Measurements from ENCODE around the gene GLRX.
A peak's percentile ranks its signal among the peaks of the same experiment; 100 is the strongest.

Gene GLRX

GRCh38 chr5:95850391-95850894 lies 27.9 kb upstream of the GLRX start:
- no peaks in the 10 kb centered on the region for H3K9me3 ChIP-seq (ENCODE audit: control insufficient read depth, low read length)
- H3K36me3 ChIP-seq (ENCODE audit: control insufficient read depth, insufficient read depth, low read length, severe bottlenecking), result no peaks in the 10 kb centered on the region
- no peaks in the 10 kb centered on the region for H3K27me3 ChIP-seq (replicated peaks; ENCODE audit: control insufficient read depth, insufficient read depth, low read length)
- H3K4me1 ChIP-seq (ENCODE audit: control insufficient read depth, insufficient read depth, low read length), result peaks cover 48% of the 10 kb centered on the region
- peak overlapping the region; percentile 32 for H3K9ac ChIP-seq (ENCODE audit: low read length)
- peak; percentile 60 for DNase-seq (ENCODE audit: low read depth)
- no peak overlapping the region for H3K4me3 ChIP-seq (ENCODE audit: low read length)

GRCh38 chr5:95848701-95849100 lies 26.2 kb upstream of the GLRX start:
- Histone ChIP-seq H3K36me3 (ENCODE audit: control insufficient read depth, insufficient read depth, low read length, severe bottlenecking) (no peaks in the 10 kb centered on the region), H3K4me1 (ENCODE audit: control insufficient read depth, insufficient read depth, low read length) (peaks cover 59% of the 10 kb centered on the region), H3K27me3 (replicated peaks; ENCODE audit: control insufficient read depth, insufficient read depth, low read length) (no peaks in the 10 kb centered on the region), H3K9me3 (ENCODE audit: control insufficient read depth, low read length) (no peaks in the 10 kb centered on the region), H3K4me3 (ENCODE audit: low read length) (no peak overlapping the region), H3K9ac (ENCODE audit: low read length) (peak overlapping the region; percentile 55)
- peak; percentile 25 for DNase-seq (ENCODE audit: low read depth)

DNA sequence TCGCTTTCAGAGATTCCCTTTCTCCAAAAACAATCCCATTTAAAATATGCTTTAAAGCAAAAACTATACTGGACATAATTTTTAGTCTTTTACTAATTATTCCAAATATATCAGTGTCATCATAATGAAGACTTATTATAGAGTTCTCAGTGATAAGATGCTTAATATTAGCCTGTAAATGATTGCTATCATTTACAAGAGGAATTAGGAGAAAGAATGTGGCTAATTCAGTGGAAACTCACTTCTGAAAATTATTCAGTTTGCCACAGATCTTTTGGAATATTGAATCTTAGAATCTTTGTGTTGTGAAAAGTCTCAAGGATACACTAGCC lies 24.7 kb upstream of the GLRX start:
- Histone ChIP-seq H3K27me3 (replicated peaks; ENCODE audit: control insufficient read depth, insufficient read depth, low read length) (no peaks in the 10 kb centered on the region), H3K4me1 (ENCODE audit: control insufficient read depth, insufficient read depth, low read length) (peaks cover 73% of the 10 kb centered on the region), H3K4me3 (ENCODE audit: low read length) (no peak overlapping the region), H3K9me3 (ENCODE audit: control insufficient read depth, low read length) (no peaks in the 10 kb centered on the region), H3K36me3 (ENCODE audit: control insufficient read depth, insufficient read depth, low read length, severe bottlenecking) (no peaks in the 10 kb centered on the region), H3K9ac (ENCODE audit: low read length) (peak overlapping the region; percentile 55)
- no peak for DNase-seq (ENCODE audit: low read depth)

GRCh38 chr5:95846554-95847260 lies 24.2 kb upstream of the GLRX start:
- Histone ChIP-seq H3K9me3 (ENCODE audit: control insufficient read depth, low read length) (no peaks in the 10 kb centered on the region), H3K27me3 (replicated peaks; ENCODE audit: control insufficient read depth, insufficient read depth, low read length) (no peaks in the 10 kb centered on the region), H3K4me3 (ENCODE audit: low read length) (no peak overlapping the region), H3K36me3 (ENCODE audit: control insufficient read depth, insufficient read depth, low read length, severe bottlenecking) (no peaks in the 10 kb centered on the region), H3K9ac (ENCODE audit: low read length) (peak overlapping the region; percentile 18), H3K4me1 (ENCODE audit: control insufficient read depth, insufficient read depth, low read length) (peaks cover 76% of the 10 kb centered on the region)
- peak; percentile 89 for DNase-seq (ENCODE audit: low read depth)

- no peak for DNase-seq (ENCODE audit: low read depth)
- H3K4me1 ChIP-seq (ENCODE audit: control insufficient read depth, insufficient read depth, low read length), result peaks cover 82% of the 10 kb centered on the region
- H3K9ac ChIP-seq (ENCODE audit: low read length), result no peak overlapping the region
- H3K27me3 ChIP-seq (replicated peaks; ENCODE audit: control insufficient read depth, insufficient read depth, low read length), result no peaks in the 10 kb centered on the region
- no peak overlapping the region for H3K4me3 ChIP-seq (ENCODE audit: low read length)
- H3K9me3 ChIP-seq (ENCODE audit: control insufficient read depth, low read length), result no peaks in the 10 kb centered on the region
- H3K36me3 ChIP-seq (ENCODE audit: control insufficient read depth, insufficient read depth, low read length, severe bottlenecking), result no peaks in the 10 kb centered on the region
These were observed 22.9 kb upstream of the GLRX start for GRCh38 chr5:95845391-95845790.

GRCh38 chr5:95843733-95844223 lies 21.3 kb upstream of the GLRX start:
- H3K4me1 ChIP-seq (ENCODE audit: control insufficient read depth, insufficient read depth, low read length), result peaks cover 67% of the 10 kb centered on the region
- peak; percentile 10 for DNase-seq (ENCODE audit: low read depth)
- H3K9me3 ChIP-seq (ENCODE audit: control insufficient read depth, low read length), result no peaks in the 10 kb centered on the region
- H3K4me3 ChIP-seq (ENCODE audit: low read length), result peak overlapping the region; percentile 37
- H3K36me3 ChIP-seq (ENCODE audit: control insufficient read depth, insufficient read depth, low read length, severe bottlenecking), result no peaks in the 10 kb centered on the region
- H3K27me3 ChIP-seq (replicated peaks; ENCODE audit: control insufficient read depth, insufficient read depth, low read length), result no peaks in the 10 kb centered on the region
- peak overlapping the region; percentile 61 for H3K9ac ChIP-seq (ENCODE audit: low read length)

- peak; percentile 11 for DNase-seq (ENCODE audit: low read depth)
- peak overlapping the region; percentile 61 for H3K9ac ChIP-seq (ENCODE audit: low read length)
- H3K9me3 ChIP-seq (ENCODE audit: control insufficient read depth, low read length), result no peaks in the 10 kb centered on the region
- peaks cover 59% of the 10 kb centered on the region for H3K4me1 ChIP-seq (ENCODE audit: control insufficient read depth, insufficient read depth, low read length)
- H3K27me3 ChIP-seq (replicated peaks; ENCODE audit: control insufficient read depth, insufficient read depth, low read length), result no peaks in the 10 kb centered on the region
- H3K4me3 ChIP-seq (ENCODE audit: low read length), result no peak overlapping the region
- no peaks in the 10 kb centered on the region for H3K36me3 ChIP-seq (ENCODE audit: control insufficient read depth, insufficient read depth, low read length, severe bottlenecking)
These were observed 20.5 kb upstream of the GLRX start for GRCh38 chr5:95842854-95843544.

- Histone ChIP-seq H3K9ac (ENCODE audit: low read length) (peak overlapping the region; percentile 61), H3K27me3 (replicated peaks; ENCODE audit: control insufficient read depth, insufficient read depth, low read length) (no peaks in the 10 kb centered on the region), H3K9me3 (ENCODE audit: control insufficient read depth, low read length) (no peaks in the 10 kb centered on the region), H3K4me1 (ENCODE audit: control insufficient read depth, insufficient read depth, low read length) (peaks cover 51% of the 10 kb centered on the region), H3K4me3 (ENCODE audit: low read length) (peak overlapping the region; percentile 22), H3K36me3 (ENCODE audit: control insufficient read depth, insufficient read depth, low read length, severe bottlenecking) (no peaks in the 10 kb centered on the region)
- peak; percentile 54 for DNase-seq (ENCODE audit: low read depth)
These were observed 19.6 kb upstream of the GLRX start for GRCh38 chr5:95841914-95842812.

GRCh38 chr5:95840956-95841705 lies 18.6 kb upstream of the GLRX start:
- no peaks in the 10 kb centered on the region for H3K9me3 ChIP-seq (ENCODE audit: control insufficient read depth, low read length)
- H3K4me1 ChIP-seq (ENCODE audit: control insufficient read depth, insufficient read depth, low read length), result peaks cover 51% of the 10 kb centered on the region
- no peak overlapping the region for H3K4me3 ChIP-seq (ENCODE audit: low read length)
- no peaks in the 10 kb centered on the region for H3K36me3 ChIP-seq (ENCODE audit: control insufficient read depth, insufficient read depth, low read length, severe bottlenecking)
- H3K9ac ChIP-seq (ENCODE audit: low read length), result peak overlapping the region; percentile 57
- no peak for DNase-seq (ENCODE audit: low read depth)
- H3K27me3 ChIP-seq (replicated peaks; ENCODE audit: control insufficient read depth, insufficient read depth, low read length), result no peaks in the 10 kb centered on the region

GRCh38 chr5:95839658-95840057 lies 17.1 kb upstream of the GLRX start:
- Histone ChIP-seq H3K4me3 (ENCODE audit: low read length) (no peak overlapping the region), H3K9ac (ENCODE audit: low read length) (no peak overlapping the region), H3K9me3 (ENCODE audit: control insufficient read depth, low read length) (no peaks in the 10 kb centered on the region), H3K4me1 (ENCODE audit: control insufficient read depth, insufficient read depth, low read length) (peaks cover 50% of the 10 kb centered on the region), H3K27me3 (replicated peaks; ENCODE audit: control insufficient read depth, insufficient read depth, low read length) (no peaks in the 10 kb centered on the region), H3K36me3 (ENCODE audit: control insufficient read depth, insufficient read depth, low read length, severe bottlenecking) (no peaks in the 10 kb centered on the region)
- DNase-seq (ENCODE audit: low read depth), result no peak

Measured in adipocyte (in vitro differentiated cells).